IMR-90 (cell line): ENCODE data around the gene PSMG3. TPM values are rescaled to one million over a fixed set of nuclear protein-coding genes. Genes with fewer than 3 reads are reported as not detected.

ENCODE experiments used
- ATAC-seq: fragments of 200-7000 bp; cut with Tn5 transposase; 2 replicates; pipeline ENCODE4 v1.9.1; 2020; ENCODE audit warnings: low read depth, mild to moderate bottlenecking, moderate library complexity
- BruUV-seq: library from RNA; stranded (reverse); fragments of 400-500 nt; replicated peaks from 2 replicates; lab custom pipeline; 2021; lab: Mats Ljungman, UMichigan
- CTCF ChIA-PET: fragments of 300-600 bp; formaldehyde crosslinking; extraction: SDS; loops from one replicate; lab custom pipeline; 2021; ENCODE audit warnings: antibody characterized with exemption; lab: Yijun Ruan, JAX
- POLR2A ChIA-PET: fragments of 300-600 bp; sonication (Branson Sonifier 250); formaldehyde crosslinking; loops from one replicate; lab custom pipeline; 2022; ENCODE audit warnings: antibody characterized with exemption; ENCODE audit not compliant: unreplicated experiment; lab: Charles Lee
- DNase-seq: peaks from one replicate; pipeline ENCODE4 v3.0.0; 2013
- H2AFZ ChIP-seq: replicated peaks from 2 replicates; pipeline ENCODE3; 2013; ENCODE audit warnings: low read length, mild to moderate bottlenecking; ENCODE audit not compliant: poor library complexity
- H2AK5ac ChIP-seq: 2 replicates; pipeline ENCODE4 v1.6.1; 2013; ENCODE audit warnings: low read depth, low read length, inconsistent platforms
- H2AK9ac ChIP-seq: replicated peaks from 2 replicates; pipeline ENCODE3; 2013; ENCODE audit warnings: mild to moderate bottlenecking, low read depth, low read length, moderate library complexity; ENCODE audit not compliant: poor library complexity
- H2BK120ac ChIP-seq: 2 replicates; pipeline ENCODE4 v1.6.1; 2013; ENCODE audit warnings: low read depth, low read length, inconsistent platforms
- H2BK15ac ChIP-seq: 3 replicates; pipeline ENCODE4 v1.6.1; 2013; ENCODE audit warnings: low read depth, low read length, inconsistent platforms
- H2BK20ac ChIP-seq: 2 replicates; pipeline ENCODE4 v1.6.1; 2013; ENCODE audit warnings: low read depth, mild to moderate bottlenecking, inconsistent platforms, low read length, moderate library complexity
- H2BK5ac ChIP-seq: 2 replicates; pipeline ENCODE4 v1.6.1; 2013; ENCODE audit warnings: mild to moderate bottlenecking, low read depth, low read length, inconsistent platforms; ENCODE audit not compliant: poor library complexity, severe bottlenecking
- H3K14ac ChIP-seq: replicated peaks from 2 replicates; pipeline ENCODE4 v1.6.1; 2013; ENCODE audit warnings: low read depth, low read length, inconsistent platforms
- H3K18ac ChIP-seq: 2 replicates; pipeline ENCODE4 v1.6.1; 2013; ENCODE audit warnings: low read depth, low read length, control low read depth
- H3K23ac ChIP-seq: 2 replicates; pipeline ENCODE4 v1.6.1; 2013; ENCODE audit warnings: low read depth, low read length, inconsistent platforms
- H3K27ac ChIP-seq: 2 replicates; pipeline ENCODE4 v1.5.1; 2013; ENCODE audit warnings: mild to moderate bottlenecking, control low read depth, low read length; ENCODE audit not compliant: insufficient read depth
- H3K27me3 ChIP-seq: 2 replicates; pipeline ENCODE4 v1.6.1; 2013; ENCODE audit warnings: low read length; ENCODE audit not compliant: control insufficient read depth, insufficient read depth
- H3K36me3 ChIP-seq: 2 replicates; pipeline ENCODE4 v1.6.1; 2013; ENCODE audit warnings: low read length, mixed read lengths; ENCODE audit not compliant: control insufficient read depth, insufficient read depth
- H3K4ac ChIP-seq: 2 replicates; pipeline ENCODE4 v1.6.1; 2013; ENCODE audit warnings: low read depth, low read length, inconsistent platforms
- H3K4me1 ChIP-seq: 2 replicates; pipeline ENCODE4 v1.6.1; 2013; ENCODE audit warnings: low read length, mixed read lengths; ENCODE audit not compliant: control insufficient read depth, insufficient read depth
- H3K4me2 ChIP-seq: 2 replicates; pipeline ENCODE4 v1.6.1; 2013; ENCODE audit warnings: low read depth, mild to moderate bottlenecking, control low read depth, low read length, moderate library complexity
- H3K4me3 ChIP-seq: 2 replicates; pipeline ENCODE4 v1.5.1; 2013; ENCODE audit warnings: low read depth, mild to moderate bottlenecking, control low read depth, low read length, moderate library complexity; ENCODE audit not compliant: insufficient read depth
- H3K56ac ChIP-seq: 2 replicates; pipeline ENCODE4 v1.6.1; 2013; ENCODE audit warnings: low read length, inconsistent platforms; ENCODE audit not compliant: insufficient read depth; ENCODE audit errors: extremely low read depth
- H3K79me1 ChIP-seq, 2 experiments: 2 replicates each; pipeline ENCODE4 v1.6.1; 2013; ENCODE audit warnings: low read length in 2 of 2, inconsistent platforms in 1 of 2, low read depth in 1 of 2
- H3K9ac ChIP-seq: 2 replicates; pipeline ENCODE4 v1.6.1; 2013; ENCODE audit warnings: low read depth, low read length, control low read depth
- H3K9me1 ChIP-seq: 2 replicates; pipeline ENCODE4 v1.6.1; 2013; ENCODE audit warnings: low read length, inconsistent platforms; ENCODE audit not compliant: insufficient read depth
- H3K9me3 ChIP-seq: 2 replicates; pipeline ENCODE4 v1.6.1; 2013; ENCODE audit warnings: low read length; ENCODE audit not compliant: control insufficient read depth, insufficient read depth
- H4K20me1 ChIP-seq: 2 replicates; pipeline ENCODE4 v1.6.1; 2013; ENCODE audit warnings: low read length, inconsistent platforms; ENCODE audit not compliant: insufficient read depth
- H4K5ac ChIP-seq: 2 replicates; pipeline ENCODE4 v1.6.1; 2013; ENCODE audit warnings: mild to moderate bottlenecking, low read depth, low read length, control low read depth
- H4K8ac ChIP-seq, 2 experiments: 2 replicates each; pipeline ENCODE4 v1.6.1; 2013; ENCODE audit warnings: low read depth in 2 of 2, low read length in 2 of 2, control low read depth in 1 of 2, inconsistent platforms in 1 of 2
- H4K91ac ChIP-seq: 2 replicates; pipeline ENCODE4 v1.6.1; 2013; ENCODE audit warnings: low read depth, low read length, inconsistent platforms; ENCODE audit not compliant: insufficient read depth
- BHLHE40 ChIP-seq: fragments of 150-350 bp; IDR thresholded peaks from 2 replicates; pipeline ENCODE4 v1.6.1; 2016; ENCODE audit warnings: mild to moderate bottlenecking, low read depth, low read length
- CEBPB ChIP-seq: IDR thresholded peaks from 2 replicates; pipeline ENCODE4 v1.6.1; 2012; ENCODE audit warnings: low read depth, low read length, improper control_type of control experiment
- CHD1 ChIP-seq: IDR thresholded peaks from 2 replicates; pipeline ENCODE4 v1.6.1; 2012; ENCODE audit warnings: low read depth, low read length, improper control_type of control experiment
- CTCF ChIP-seq: conservative IDR thresholded peaks from 2 replicates; pipeline ENCODE4 v1.5.1; 2012; ENCODE audit warnings: mild to moderate bottlenecking, low read depth, low read length, improper control_type of control experiment
- FOS ChIP-seq: fragments of 150-350 bp; IDR thresholded peaks from 2 replicates; pipeline ENCODE4 v1.6.1; 2016; ENCODE audit warnings: low read depth, low read length
- MAZ ChIP-seq: IDR thresholded peaks from 2 replicates; pipeline ENCODE4 v1.6.1; 2012; ENCODE audit warnings: low read depth, mild to moderate bottlenecking, low read length, improper control_type of control experiment, moderate library complexity, borderline replicate concordance
- MXI1 ChIP-seq: IDR thresholded peaks from 2 replicates; pipeline ENCODE4 v1.6.1; 2012; ENCODE audit warnings: low read depth, mild to moderate bottlenecking, low read length, moderate library complexity, borderline replicate concordance
- POLR2A ChIP-seq: IDR thresholded peaks from 2 replicates; pipeline ENCODE4 v1.6.1; 2012; ENCODE audit warnings: mild to moderate bottlenecking, low read depth, low read length
- RAD21 ChIP-seq: IDR thresholded peaks from 2 replicates; pipeline ENCODE4 v1.6.1; 2012; ENCODE audit warnings: low read length, improper control_type of control experiment
- USF2 ChIP-seq: fragments of 150-350 bp; IDR thresholded peaks from 2 replicates; pipeline ENCODE4 v1.6.1; 2017; ENCODE audit warnings: mild to moderate bottlenecking, antibody characterized with exemption, low read length, low read depth
- WGBS, 2 experiments: methylation state at CpG; one replicate each; pipeline versions ENCODE4 v1.1.5 to v1.1.7; 2013; ENCODE audit warnings: missing lambda C conversion rate in 2 of 2; ENCODE audit not compliant: insufficient read length in 1 of 2; ENCODE audit errors: extremely low coverage in 2 of 2; 5-methylcytosine and 5-hydroxymethylcytosine counted together
- dilution Hi-C: fragments of 300-500 bp; cut with HindIII; formaldehyde crosslinking; loops from one replicate; pipeline ENCODE4 v1.14.3; 2018; ENCODE audit warnings: low sequenced_read_pairs; ENCODE audit not compliant: unreplicated experiment
- in situ Hi-C: fragments of 300-500 bp; cut with MboI; formaldehyde crosslinking; loops from 3 replicates; pipeline ENCODE4 v1.14.3; 2019; ENCODE audit warnings: low sequenced_read_pairs, inconsistent platforms, mixed read lengths
- intact Hi-C: fragments of 100-400 bp; cut with micrococcal nuclease; formaldehyde crosslinking; loops from 2 replicates; pipeline ENCODE4 v1.10.0; 2022
- polyA plus RNA-seq, 3 experiments: library from polyadenylated mRNA; depleted of rRNA; stranded (reverse); fragments of >200 nt; gene quantifications; 2 replicates each; pipeline ENCODE4 v1.2.3, GENCODE V29; 2012; ENCODE audit warnings: low replicate concordance in 1 of 3
- total RNA-seq: library from RNA; depleted of rRNA; stranded (reverse); fragments of >200 nt; gene quantifications from 2 replicates; pipeline ENCODE4 v1.2.3, GENCODE V29; 2012

Gene PSMG3
- total and polyA plus RNA-seq, 2 of the 4 experiments (the other 2 are of a cell fraction): 37.3 to 54.1 TPM

- no peak for ATAC-seq
- no peak overlapping the region for H3K14ac ChIP-seq
- peak overlapping the region; percentile 43 for H3K4me3 ChIP-seq
- H4K5ac ChIP-seq: no peak overlapping the region
- in situ Hi-C loops: no loop called here
- TF ChIP-seq POLR2A (peak; percentile 2), MXI1 (no peak), CEBPB (no peak), CHD1 (peak; percentile 10; the same call in 1 of the 2 replicates), FOS (no peak), BHLHE40 (no peak), CTCF (no peak), RAD21 (no peak), USF2 (no peak), MAZ (no peak)
- H2BK5ac ChIP-seq: peak overlapping the region; percentile 69
- H2BK20ac ChIP-seq: no peak overlapping the region
- no peaks in the 10 kb centered on the region for H3K36me3 ChIP-seq
- peaks cover 0 to 31% of the 10 kb centered on the region in 2 experiments; a peak in 2 of 4 replicates for H3K79me1 ChIP-seq
- H2AFZ ChIP-seq: peak overlapping the region; percentile 61
- H3K4ac ChIP-seq: no peak overlapping the region
- no TSS peak for BruUV-seq
- WGBS, 2 experiments: 1% methylated on average over 32 of the region's 45 CpGs; no CpG with 5 or more reads in 1 of the 2 experiments
- H3K9me1 ChIP-seq: peaks cover 9% of the 10 kb centered on the region
- H3K27ac ChIP-seq: peak overlapping the region; percentile 11; the same call in 1 of the 2 replicates
- CTCF ChIA-PET: no interaction called here
- H4K8ac ChIP-seq: no peak overlapping the region
- no peak overlapping the region for H3K4me2 ChIP-seq
- POLR2A ChIA-PET: no interaction called here
- H2AK9ac ChIP-seq: peak overlapping the region; percentile 89
- no peak overlapping the region for H3K56ac ChIP-seq
- H2BK15ac ChIP-seq: no peak overlapping the region
- no peak overlapping the region for H2BK120ac ChIP-seq
- H3K27me3 ChIP-seq: no peaks in the 10 kb centered on the region
- intact Hi-C loops: no loop called here
- no peaks in the 10 kb centered on the region for H3K9me3 ChIP-seq
- no peak overlapping the region for H4K91ac ChIP-seq
- H3K9ac ChIP-seq: no peak overlapping the region
- H2AK5ac ChIP-seq: no peak overlapping the region
- no peak overlapping the region for H3K18ac ChIP-seq
- H3K23ac ChIP-seq: no peak overlapping the region
- no peak for DNase-seq
- H3K4me1 ChIP-seq: peaks cover 28% of the 10 kb centered on the region
- peaks cover 32% of the 10 kb centered on the region for H4K20me1 ChIP-seq
- dilution Hi-C loops: no loop called here
These were observed 38.9 kb downstream of the PSMG3 start for GRCh38 chr7:1530946-1531262.
